CD4-positive, alpha-beta T cell treated with Interleukin-17A for 1 hour (primary cell): ENCODE measurements around the gene STX18.
A peak's percentile ranks its signal among the peaks of the same experiment; 100 is the strongest.
"Not testable (repeated sequence)": the region's sequence is repeated elsewhere in the genome, so short reads cannot be mapped to it uniquely, and the experiment has no call there.

Source experiments
- DNase-seq: peaks from one replicate; pipeline ENCODE4 v3.0.0-alpha.2; 2020

The STX18 gene

DNA sequence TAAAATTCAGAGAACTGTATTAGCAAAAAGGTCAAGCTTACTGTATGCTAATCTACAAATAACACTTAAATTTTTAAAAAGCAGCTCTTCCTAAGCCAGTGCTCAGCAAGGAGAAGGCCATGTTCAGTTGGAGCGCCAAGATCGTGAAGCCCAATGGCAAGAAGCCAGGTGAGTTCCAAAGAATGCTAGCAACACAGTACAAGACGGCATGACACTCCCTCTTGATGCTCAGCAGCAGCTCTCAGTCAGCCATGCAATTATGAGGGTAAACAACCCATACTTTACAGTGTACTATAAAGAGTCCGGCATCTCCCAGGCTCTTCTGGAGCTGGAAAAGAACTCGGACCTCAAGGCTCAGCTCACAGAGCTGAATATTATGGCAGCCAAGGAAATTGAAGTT lies 34.9 kb downstream of the STX18 start:
- no peak for DNase-seq

DNA sequence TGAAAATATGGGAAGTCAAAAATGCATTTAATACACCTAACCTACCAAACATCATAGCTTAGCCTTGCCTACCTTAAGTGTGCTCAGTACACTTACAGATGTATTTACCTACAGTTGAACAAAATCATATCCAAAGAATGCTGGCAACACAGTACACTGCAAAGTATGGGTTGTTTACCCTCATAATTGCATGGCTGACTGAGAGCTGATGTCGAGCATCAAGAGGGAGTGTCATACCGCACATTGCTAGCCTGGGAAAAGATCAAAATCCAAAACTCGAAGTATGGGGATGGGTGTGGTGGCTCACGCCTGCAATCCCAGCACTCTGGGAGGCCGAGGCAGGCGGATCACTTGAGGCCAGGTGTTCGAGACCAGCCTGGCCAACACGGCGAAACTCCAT lies 36.6 kb downstream of the STX18 start:
- not testable (repeated sequence) for DNase-seq

DNA sequence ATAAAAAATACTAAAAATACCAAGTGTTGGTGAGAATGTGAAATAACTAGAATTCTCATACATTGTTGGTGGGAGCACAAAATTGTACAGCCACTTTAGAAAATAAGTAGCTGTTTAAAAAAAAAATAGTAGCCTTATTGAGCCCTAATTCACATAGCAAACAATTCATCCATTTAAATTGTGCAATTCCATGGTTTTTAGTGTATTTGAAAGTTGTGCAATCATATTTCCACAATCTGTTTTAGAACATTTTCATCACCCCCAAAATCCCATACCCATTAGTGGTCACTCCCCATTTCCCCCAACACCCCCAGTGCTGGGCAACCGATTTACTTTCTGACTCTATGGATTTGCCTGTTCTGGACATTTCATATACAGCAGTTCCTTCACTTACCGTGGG lies 37.1 kb downstream of the STX18 start:
- DNase-seq: no peak

DNA sequence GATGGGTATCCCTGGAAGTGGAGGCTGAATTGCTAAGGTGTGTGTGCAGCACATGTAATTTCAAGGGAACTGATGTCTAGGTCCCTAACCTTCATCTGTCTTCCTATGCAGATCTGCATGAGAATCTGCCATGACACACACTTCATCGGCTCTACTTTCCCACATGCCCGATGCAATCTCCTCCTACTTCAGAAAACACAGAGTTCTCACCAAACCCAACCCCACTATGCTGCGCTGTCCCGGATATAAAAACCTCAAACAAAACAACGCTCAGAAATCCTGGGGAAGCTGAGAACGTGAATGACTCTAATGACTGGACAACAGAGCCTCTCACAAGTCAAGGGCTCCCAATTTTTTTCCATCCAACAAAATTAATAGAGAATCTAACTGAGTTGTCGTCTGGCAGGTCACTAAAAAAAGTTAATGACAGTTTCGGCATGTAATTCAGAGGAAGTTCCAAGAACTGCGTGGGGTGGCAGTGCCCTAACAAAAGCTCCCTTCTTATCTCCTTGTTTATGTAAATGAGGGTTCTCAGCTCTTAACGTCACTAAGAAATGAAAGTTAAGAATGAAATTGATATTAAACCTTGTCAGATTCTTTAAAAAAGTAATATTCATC lies 39.0 kb downstream of the STX18 start:
- peak; percentile 30 for DNase-seq

DNA sequence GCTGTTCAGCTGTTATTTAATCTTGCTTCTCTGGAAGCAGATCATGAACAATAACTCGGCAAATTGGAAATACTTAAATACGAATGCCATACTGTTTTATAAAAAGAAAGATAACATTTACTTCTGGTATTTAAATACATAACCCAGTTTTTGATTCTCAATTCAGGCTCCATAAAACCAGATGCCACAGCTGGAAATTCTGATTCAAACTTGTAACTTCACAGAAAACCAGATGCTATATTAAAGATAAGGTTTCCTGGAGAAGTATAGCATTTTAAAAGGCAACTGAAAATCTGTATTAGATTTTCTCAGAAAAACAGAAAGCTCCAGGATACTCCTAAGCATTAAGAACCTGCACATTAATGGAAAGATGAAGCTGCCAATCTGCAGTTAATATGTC lies 40.2 kb downstream of the STX18 start:
- no peak for DNase-seq

DNA sequence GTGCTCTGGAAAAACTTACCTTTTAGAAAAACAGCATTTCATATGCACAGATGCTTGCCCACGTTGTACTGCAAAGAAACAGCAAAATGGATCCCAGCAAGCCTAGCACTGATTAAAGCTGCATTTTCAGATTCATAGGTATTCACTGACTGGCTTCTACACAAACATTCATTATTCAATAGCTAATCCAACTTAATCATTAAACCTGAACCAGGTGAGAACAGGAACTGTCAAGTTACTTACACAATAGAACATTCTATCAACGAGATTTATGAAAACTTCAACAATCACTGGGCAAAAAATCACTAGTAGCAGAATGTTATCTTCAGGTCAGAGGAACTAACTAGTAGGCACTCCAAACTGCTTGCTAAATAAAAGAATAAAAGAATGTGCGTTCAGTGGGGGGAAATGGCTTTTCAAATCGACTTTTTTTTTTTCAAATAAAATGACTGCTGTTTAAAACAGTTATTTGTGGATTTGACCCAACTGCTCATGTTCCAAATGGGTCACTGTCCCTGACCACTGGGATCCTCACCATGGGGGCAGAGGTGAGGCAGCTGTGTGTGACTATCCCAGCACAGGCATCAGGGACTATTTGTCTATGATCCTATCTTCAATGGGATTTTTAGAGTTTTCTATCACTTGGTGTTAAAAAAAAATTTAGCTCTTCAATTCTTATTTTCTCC lies 42.3 kb downstream of the STX18 start:
- DNase-seq: no peak

DNA sequence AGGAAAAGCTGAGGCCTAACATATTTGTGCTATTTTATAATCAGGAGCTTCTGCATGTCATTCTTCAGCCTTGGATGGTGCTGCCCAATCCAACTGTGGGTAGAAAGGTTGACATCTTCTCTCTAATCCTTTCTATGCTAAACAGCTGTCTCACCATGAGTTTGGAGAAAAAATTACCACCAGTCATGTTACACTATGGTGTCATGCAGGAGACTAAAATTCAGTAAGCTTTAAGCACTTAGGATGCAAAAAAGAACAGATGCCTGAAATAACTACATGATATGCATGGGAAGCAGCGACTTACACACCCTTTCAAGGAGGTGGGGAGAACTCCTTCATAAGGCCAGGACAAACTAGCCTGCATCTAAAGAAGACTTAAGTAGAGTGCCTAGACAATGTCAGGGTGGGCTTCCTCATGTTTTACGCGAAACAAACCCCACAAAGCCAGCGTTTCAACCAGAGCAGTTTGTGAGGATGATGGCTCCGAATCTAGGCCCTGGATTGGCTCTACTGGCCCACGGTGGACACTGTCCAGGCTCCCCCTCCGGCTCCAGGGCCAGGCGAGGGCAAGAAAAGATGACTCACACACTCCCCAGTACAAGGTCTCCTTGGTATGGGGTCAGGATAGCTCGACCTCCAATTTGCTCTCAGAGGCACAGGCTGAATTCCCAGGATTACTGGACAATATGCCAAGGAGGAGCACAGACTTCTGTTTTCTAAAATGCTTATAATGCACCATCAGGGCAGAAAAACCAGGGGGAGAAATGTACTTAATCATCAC lies 45.1 kb downstream of the STX18 start:
- DNase-seq: no peak

DNA sequence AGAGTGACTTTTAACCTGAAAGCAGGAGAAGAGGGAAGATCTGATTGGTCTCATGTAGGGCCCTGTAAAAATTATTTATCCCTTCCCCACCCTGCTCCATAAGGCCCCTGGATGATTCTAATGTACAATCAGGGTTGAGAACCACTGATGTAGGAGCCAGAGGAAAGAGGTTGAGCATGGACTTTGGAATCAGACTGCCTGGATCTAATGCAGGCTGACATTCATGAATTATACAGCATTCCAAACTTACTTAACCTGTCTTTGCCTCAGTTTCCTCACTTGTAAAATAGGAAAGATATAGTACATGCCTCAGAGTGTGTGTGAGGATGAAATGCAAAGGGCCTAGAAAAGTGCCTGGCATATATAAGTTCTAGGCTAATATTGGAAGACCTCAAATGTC lies 47.0 kb downstream of the STX18 start:
- no peak for DNase-seq

DNA sequence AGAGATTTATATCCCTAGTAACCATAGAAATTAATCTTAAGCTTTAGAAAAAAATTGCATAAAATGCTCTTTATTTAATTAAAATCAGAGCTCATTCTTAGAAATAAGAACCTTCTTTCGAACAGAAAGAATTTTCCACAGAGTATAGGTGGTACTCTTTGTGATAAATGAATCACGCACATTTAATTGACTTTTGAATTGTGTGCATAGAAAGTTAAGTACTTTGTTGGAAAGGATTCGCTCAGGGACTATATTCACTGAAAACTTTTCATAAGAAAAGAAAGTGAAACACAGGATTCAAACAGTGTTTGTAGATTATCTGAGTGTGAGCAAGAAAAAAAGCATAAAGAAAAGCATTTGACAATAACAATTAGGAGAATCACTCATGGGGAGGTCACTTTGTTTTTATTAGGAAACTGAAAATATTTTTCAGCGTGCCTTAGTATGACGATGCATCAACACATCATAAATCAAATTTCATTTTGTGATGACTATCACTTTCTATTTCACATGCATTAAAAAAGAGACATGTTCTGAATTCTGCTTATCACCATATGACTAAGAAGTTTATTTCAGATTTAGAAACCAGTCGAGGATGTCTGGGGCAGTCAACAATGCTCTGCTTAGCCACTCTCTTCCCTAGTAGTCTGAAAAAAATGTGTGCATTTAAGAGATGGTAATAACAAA lies 49.5 kb downstream of the STX18 start:
- DNase-seq: no peak

DNA sequence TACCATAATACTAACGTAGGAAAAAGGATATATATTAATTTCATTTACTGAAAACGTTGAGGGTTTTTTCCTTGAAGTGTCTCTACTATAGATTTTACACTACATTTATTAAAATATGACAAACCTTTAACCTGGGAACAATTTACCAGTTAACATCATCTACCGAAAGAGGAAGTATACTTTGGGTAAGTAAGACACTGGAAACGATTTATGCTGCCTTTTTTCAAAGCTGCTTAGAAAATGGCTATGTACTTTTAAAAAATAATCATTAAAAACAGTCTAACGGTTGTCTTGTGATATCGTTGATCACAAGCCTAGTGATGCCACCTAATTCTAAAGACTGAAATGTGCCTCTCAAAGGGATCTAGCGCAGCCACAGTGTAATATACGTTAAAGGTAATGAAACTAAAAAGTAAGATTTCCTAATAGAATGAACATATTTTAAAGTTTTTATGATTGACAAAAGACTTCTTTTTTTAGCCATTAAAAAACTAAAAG lies 50.4 kb downstream of the STX18 start:
- DNase-seq: no peak

DNA sequence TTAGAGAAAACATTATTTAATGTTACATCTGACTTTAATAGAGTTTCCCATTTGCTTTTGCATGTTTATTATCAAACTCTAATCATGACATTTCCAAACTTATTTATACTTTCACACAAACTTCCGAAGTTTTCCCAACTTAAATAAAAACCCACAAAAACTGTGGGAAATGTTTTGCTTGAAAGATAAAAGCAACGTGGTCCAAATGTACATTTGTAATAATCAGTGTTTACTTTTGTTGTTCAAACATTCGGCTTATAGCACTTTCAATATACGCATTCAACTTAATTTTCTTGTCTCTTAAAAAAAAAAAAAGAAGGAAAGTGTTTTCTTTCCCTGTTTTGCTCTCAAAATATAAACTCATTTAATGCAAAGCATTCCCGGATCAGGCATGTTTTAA lies 51.0 kb downstream of the STX18 start:
- DNase-seq: no peak

DNA sequence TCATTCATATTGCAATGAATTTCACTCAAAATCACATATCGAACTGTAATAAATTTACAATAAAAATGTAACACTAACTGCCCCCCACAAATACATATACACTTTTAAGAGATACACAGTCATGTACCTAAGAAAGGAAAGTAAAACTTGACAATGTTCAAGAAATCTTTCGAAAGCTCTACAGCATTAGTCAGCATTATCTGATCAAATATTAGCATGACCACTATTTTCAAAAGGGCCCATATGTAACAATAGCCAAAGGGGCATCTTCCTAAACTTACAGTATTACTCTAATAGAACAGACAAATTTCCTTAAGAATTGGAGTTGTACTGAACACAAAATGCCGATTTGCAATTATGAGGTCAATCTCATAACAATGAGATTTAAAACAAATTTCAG lies 51.8 kb downstream of the STX18 start:
- no peak for DNase-seq

DNA sequence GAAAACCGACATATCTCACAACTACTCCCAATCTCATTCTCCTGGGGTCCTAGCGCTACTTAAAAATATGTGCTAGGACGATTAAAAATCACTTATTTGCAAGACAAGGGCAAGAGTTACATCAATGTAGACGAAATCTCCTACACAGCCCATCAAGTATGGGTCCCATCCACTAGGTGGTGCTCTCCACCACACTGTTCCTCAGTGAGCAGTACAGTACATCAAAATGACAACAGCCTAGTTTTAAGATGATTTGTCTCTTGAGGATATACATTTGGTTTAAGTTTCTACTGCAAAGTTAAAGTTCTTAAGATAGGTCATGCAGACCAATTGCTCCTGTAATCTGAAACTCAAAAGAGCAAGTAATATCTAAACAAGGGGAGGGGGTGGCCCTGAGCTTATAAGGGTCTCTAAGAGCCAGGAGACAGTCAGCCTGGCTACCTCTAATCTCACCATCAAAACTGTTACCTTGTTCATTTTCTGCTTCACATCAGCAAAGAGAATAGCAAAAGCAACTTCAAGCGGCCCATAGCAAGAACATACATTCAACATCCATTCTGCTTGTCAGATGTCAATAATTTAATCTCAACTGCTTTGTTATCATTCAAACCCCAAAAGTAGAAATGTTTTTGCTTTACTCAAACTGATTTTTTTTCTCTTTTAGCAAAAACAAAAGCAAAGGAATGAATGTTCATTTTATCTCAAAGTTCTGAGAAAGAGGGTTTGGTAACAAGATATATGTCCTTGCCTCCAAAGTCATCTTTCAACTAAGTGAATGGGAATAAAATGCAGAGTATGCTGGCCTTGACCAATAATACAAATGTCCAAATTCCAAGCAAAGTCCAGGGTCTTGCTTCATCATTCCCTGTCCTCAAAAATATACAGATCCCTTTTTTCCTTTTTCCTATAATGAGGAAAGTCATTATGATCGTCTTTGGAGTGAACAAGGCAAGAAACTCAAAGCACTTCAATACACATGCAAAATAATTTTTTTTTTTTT lies 53.1 kb downstream of the STX18 start:
- DNase-seq: peak; percentile 77

DNA sequence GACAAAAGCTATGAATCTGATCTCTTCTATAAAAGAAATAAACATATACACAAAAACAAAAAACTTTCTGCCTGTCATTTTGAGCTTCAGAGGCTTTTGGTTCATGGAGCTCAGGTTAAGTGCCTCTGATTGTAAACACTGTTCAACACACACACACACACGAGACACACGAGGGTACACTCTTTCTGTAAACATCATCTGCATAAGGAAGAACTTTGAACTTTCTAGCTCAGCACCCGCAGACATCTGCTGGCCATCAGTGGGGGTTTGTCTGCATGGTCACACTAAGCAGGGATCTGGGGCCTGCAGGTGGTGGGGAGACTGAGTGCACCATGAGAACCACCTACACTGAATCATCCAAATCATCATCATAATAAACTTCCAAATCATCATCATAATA lies 54.9 kb downstream of the STX18 start:
- no peak for DNase-seq

DNA sequence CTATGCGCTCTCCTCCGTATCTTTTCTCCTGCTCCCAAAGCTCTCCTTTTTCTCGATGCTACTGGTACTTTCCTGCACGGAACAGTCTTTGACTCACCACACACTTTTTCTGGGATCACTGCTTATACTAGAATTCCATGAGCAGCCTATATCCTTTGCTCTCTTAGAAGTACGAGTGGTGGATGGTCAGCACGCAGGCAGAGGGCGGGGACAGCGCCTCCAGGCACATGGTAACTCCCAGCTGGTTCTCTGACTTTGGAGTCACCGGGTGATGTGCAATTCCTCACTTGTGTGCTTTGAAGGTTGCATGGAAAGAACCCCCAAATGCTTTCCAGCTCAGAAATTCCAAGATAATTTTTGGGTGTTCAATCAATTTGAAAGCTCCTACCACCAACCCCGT lies 56.0 kb downstream of the STX18 start:
- DNase-seq: no peak

DNA sequence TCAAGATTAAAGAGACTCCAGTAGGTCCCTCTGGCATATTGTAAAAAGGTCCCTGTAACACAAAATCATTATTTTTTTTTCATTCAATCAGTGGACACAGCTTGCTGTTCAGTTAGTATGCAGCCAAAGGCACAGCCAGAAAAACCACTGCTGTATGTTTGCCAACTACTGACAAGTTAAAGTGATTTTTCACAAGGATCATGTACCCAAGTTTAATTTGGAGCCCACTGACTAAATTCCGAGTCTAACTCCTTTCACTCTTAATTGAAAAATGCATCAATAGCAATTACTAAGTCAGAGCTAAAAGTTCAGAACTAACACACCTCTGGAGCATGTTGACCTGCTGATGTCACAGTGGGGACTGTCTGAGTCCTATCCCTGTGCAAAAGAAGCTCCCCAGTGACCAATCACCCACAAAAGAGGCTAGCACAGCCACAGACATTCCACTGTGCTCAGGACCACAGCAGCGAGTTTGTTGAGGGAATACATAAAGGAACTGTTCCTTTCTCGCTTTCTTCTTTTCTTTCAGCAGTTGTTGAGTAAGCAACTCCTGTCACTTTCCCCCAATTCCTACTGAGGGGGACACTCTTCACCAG lies 60.4 kb downstream of the STX18 start:
- DNase-seq: no peak

DNA sequence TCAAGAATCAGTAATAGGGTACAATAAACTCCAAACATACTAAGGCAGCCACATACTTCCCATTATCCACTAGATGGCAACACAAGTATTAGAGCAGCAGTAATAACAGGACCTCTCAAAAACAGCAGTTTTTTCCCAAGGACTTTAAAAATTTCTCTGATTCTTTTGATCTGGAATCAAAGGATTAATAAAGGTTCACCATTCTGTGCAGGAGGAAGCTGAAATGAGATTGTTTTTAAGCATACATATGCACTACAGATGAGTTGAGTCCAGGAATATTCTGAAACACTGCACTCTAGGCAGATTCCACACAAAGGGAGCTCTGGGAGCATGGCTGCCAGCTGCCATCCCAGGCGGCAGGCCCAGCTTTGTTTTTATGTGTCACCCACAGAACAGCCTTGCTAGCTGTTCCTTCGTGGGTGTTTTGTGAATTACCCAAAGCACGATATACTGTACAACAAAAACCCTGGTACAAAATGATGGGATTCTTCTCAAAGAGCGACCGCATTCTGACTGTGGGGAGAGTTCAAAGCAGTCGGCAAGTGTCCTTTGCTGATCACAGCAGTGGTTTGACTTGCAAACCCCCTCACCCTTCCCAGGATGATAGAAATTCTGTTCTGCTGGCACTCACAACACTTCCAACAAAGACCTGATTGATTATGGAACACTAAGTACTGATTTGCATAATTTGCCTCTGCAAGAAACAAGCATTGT lies 61.0 kb downstream of the STX18 start:
- DNase-seq: no peak

DNA sequence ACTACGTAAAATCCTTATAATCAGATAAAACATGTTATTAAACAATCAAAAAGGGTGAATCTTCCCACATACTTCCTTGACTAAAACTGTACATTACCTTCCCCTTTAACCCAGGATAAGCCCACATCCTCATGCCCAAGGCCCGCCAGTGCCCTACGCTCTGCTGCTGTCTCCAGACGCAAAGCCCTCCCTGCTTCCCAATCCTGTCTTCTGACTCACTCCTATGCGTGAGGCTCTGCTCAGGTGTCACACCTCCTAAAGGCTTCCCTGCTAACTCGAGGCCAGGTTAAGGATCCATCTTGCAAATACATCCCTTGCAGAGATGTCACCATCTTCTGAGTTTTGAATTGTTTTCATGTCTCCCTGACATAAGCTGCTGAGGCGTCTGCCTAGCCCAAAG lies 61.6 kb downstream of the STX18 start:
- DNase-seq: no peak

DNA sequence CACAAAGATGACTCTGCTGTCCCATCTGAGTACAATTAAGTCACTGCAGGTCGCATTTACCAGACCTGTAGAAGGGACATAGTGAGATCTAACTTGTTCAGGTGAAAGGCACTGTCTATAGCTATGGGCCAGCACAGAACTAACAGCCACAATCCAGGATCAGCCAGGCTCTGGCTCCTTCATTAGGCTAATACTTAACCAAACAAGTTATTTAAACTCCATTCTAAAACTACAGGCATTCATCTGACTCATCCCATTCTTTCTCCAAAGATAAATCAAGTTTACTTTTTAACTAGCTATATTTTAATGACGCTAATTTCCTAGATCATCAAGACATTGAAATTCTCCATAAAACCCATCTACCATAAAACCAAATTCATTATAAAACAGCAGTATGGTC lies 62.5 kb downstream of the STX18 start:
- DNase-seq: no peak

DNA sequence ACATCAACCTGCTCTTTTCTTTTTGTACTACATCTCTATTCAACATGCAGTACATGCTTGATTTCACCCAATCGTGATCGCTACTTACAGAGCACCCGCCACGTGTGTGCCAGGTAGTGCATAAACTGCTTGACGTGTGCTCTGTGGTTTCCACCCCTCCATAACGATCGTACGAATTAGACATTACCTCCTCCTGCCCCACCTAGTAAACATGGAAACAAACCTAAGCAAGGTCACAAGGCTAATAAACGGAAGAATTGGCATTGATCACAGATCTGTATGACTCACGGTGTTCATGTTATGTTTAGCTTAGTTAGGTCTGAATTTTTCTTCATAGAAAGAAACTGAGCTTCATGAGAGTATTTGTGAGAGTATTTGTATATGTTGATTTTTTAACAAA lies 64.1 kb downstream of the STX18 start:
- DNase-seq: no peak

DNA sequence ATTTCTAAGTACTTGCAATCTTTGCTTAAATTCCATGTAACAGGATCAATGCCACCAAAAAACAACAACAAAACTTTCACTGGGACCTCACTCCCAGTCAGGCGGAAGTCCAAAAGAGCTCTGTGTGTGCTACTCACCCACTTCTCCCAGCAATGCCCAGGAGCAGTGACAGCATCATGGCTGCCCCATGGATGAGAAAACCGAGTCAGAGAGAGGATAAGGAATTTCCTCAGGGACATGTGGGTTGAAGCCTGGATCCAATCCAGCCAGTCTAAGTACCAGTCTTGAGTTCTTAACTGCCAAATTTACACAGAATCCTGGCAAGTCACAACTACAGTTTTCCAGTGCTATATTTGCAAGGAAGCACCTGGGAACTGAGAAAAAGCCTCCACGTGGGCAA lies 64.5 kb downstream of the STX18 start:
- DNase-seq: no peak
